Measurements from ENCODE around the gene IFT43.

GRCh38 chr14:75996488-75996887 lies 10.9 kb downstream of the IFT43 start:
- TF ChIP-seq CTCF (IDR thresholded peaks at IDR 0.05), result no peak
- no peak for TF ChIP-seq EP300 (IDR thresholded peaks at IDR 0.05; ENCODE audit: borderline replicate concordance in 1 of 2, low read depth in 1 of 2, low read length in 1 of 2)
- no peak for TF ChIP-seq NRF1 (IDR thresholded peaks at IDR 0.05; ENCODE audit: low read depth, low read length)
- TF ChIP-seq POLR2AphosphoS5 (IDR thresholded peaks at IDR 0.05; ENCODE audit: low read depth, low read length), result no peak
- TF ChIP-seq GABPA (IDR thresholded peaks at IDR 0.05; ENCODE audit: low read depth), result no peak
- no peak for TF ChIP-seq RAD21 (IDR thresholded peaks at IDR 0.05; ENCODE audit: low read length)
- TF ChIP-seq REST (IDR thresholded peaks at IDR 0.05; ENCODE audit: low read depth, low read length), result no peak
- TF ChIP-seq GATA2 (CRISPR knock-in tag; IDR thresholded peaks at IDR 0.05), result no peak
- no peak for TF ChIP-seq EZH2phosphoT487 (IDR thresholded peaks at IDR 0.05; ENCODE audit: borderline replicate concordance, low read depth)
- TF ChIP-seq SIN3A (IDR thresholded peaks at IDR 0.05; ENCODE audit: borderline replicate concordance, low read depth, low read length), result no peak
- TF ChIP-seq USF2 (IDR thresholded peaks at IDR 0.05; ENCODE audit: borderline replicate concordance, low read depth, low read length), result no peak
- TF ChIP-seq ZBTB33 (IDR thresholded peaks at IDR 0.05; ENCODE audit: borderline replicate concordance, low read depth), result no peak

Measured in SK-N-SH (cell line).